ENCODE results near the gene CPNE7.
A peak's percentile ranks its signal among the peaks of the same experiment; 100 is the strongest.

CPNE7 gene

GRCh38 chr16:89550421-89551007 is 25.0 kb upstream of the CPNE7 start:
- Histone ChIP-seq H3K27me3 (ENCODE audit: control insufficient read depth, insufficient read depth, low read length) (no peaks in the 10 kb centered on the region), H3K4me3 (ENCODE audit: low read depth, low read length) (no peak overlapping the region), H3K27ac (ENCODE audit: low read depth, low read length) (no peak overlapping the region), H3K36me3 (ENCODE audit: control insufficient read depth, insufficient read depth, low read length) (peaks cover 96% of the 10 kb centered on the region), H3K9ac (ENCODE audit: low read length) (no peak overlapping the region), H3K9me3 (ENCODE audit: control insufficient read depth, insufficient read depth, low read depth, low read length) (no peaks in the 10 kb centered on the region), H3K4me1 (ENCODE audit: control insufficient read depth, insufficient read depth, low read length) (no peaks in the 10 kb centered on the region)

DNA sequence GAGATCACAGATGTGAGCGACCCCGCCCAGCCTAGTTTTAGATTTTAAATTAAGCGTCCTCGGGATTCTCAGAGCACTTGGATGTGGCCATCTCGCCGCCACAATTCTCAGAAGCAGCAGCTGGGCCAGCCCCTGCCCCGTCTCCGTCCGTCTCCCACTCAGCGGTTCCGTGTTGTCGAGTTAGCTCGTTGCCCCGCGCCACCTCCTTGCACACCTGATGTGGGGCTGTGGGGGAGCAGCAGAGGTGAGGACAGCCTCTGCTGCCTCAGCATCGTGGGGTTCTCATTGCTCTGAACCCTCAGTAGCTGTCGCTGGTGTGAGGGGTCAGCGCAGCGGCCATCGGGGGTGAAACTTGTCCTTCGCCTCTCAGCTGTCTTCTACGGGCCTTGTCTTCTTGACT is 23.2 kb upstream of the CPNE7 start:
- Histone ChIP-seq H3K4me3 (ENCODE audit: low read depth, low read length) (no peak overlapping the region), H3K4me1 (ENCODE audit: control insufficient read depth, insufficient read depth, low read length) (no peaks in the 10 kb centered on the region), H3K9me3 (ENCODE audit: control insufficient read depth, insufficient read depth, low read depth, low read length) (no peaks in the 10 kb centered on the region), H3K36me3 (ENCODE audit: control insufficient read depth, insufficient read depth, low read length) (peaks cover 96% of the 10 kb centered on the region), H3K9ac (ENCODE audit: low read length) (no peak overlapping the region), H3K27ac (ENCODE audit: low read depth, low read length) (no peak overlapping the region), H3K27me3 (ENCODE audit: control insufficient read depth, insufficient read depth, low read length) (no peaks in the 10 kb centered on the region)

DNA sequence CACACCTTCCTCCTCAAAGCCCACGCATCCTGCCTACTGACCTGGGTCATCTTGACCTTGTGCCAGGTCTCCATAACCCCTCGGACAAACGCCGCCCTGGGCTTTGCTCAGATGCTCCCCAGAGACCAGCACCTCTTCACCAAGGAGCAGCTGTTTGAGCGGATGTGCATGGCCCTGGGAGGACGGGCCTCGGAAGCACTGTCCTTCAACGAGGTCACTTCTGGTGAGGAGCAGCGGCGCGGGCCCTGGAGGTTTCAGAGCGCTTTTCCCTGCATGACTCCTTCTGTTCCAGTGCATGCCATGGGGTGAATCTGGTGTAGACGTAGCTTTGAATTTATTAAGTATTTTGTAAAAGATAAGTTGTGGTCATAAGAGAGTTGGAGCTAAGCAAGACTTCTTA is 22.6 kb upstream of the CPNE7 start:
- Histone ChIP-seq H3K36me3 (ENCODE audit: control insufficient read depth, insufficient read depth, low read length) (peaks cover 96% of the 10 kb centered on the region), H3K9me3 (ENCODE audit: control insufficient read depth, insufficient read depth, low read depth, low read length) (no peaks in the 10 kb centered on the region), H3K4me1 (ENCODE audit: control insufficient read depth, insufficient read depth, low read length) (no peaks in the 10 kb centered on the region), H3K9ac (ENCODE audit: low read length) (no peak overlapping the region), H3K27ac (ENCODE audit: low read depth, low read length) (no peak overlapping the region), H3K4me3 (ENCODE audit: low read depth, low read length) (no peak overlapping the region), H3K27me3 (ENCODE audit: control insufficient read depth, insufficient read depth, low read length) (no peaks in the 10 kb centered on the region)

DNA sequence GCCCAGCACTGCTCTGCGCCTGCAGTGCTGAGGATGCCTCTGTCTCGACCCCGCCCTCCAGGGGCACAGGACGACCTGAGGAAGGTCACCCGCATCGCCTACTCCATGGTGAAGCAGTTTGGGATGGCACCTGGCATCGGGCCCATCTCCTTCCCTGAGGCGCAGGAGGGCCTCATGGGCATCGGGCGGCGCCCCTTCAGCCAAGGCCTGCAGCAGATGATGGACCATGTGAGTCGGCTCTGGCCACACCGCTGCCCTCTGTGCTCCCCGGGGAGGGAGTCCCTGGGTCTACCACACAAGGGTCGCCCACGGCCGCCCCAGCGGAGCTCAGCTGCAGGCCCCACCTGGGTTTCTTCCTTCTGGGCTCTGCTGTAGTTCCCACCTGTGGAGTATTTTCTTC is 21.8 kb upstream of the CPNE7 start:
- H3K36me3 ChIP-seq (ENCODE audit: control insufficient read depth, insufficient read depth, low read length), result peaks cover 88% of the 10 kb centered on the region

GRCh38 chr16:89554343-89554742 is 21.2 kb upstream of the CPNE7 start:
- no peak overlapping the region for H3K4me3 ChIP-seq (ENCODE audit: low read depth, low read length)
- H3K36me3 ChIP-seq (ENCODE audit: control insufficient read depth, insufficient read depth, low read length), result peaks cover 82% of the 10 kb centered on the region
- H3K4me1 ChIP-seq (ENCODE audit: control insufficient read depth, insufficient read depth, low read length), result no peaks in the 10 kb centered on the region
- no peaks in the 10 kb centered on the region for H3K9me3 ChIP-seq (ENCODE audit: control insufficient read depth, insufficient read depth, low read depth, low read length)
- H3K27me3 ChIP-seq (ENCODE audit: control insufficient read depth, insufficient read depth, low read length), result no peaks in the 10 kb centered on the region
- H3K27ac ChIP-seq (ENCODE audit: low read depth, low read length), result no peak overlapping the region
- H3K9ac ChIP-seq (ENCODE audit: low read length), result no peak overlapping the region

More for the DNA sequence above, 21.8 kb upstream of the CPNE7 start:
- no peaks in the 10 kb centered on the region for H3K9me3 ChIP-seq (ENCODE audit: control insufficient read depth, insufficient read depth, low read depth, low read length)
- no peak overlapping the region for H3K4me3 ChIP-seq (ENCODE audit: low read depth, low read length)
- no peak overlapping the region for H3K9ac ChIP-seq (ENCODE audit: low read length)
- H3K27ac ChIP-seq (ENCODE audit: low read depth, low read length), result no peak overlapping the region
- H3K27me3 ChIP-seq (ENCODE audit: control insufficient read depth, insufficient read depth, low read length), result no peaks in the 10 kb centered on the region
- no peaks in the 10 kb centered on the region for H3K4me1 ChIP-seq (ENCODE audit: control insufficient read depth, insufficient read depth, low read length)

- Histone ChIP-seq H3K4me1 (ENCODE audit: control insufficient read depth, insufficient read depth, low read length) (no peaks in the 10 kb centered on the region), H3K4me3 (ENCODE audit: low read depth, low read length) (no peak overlapping the region), H3K27ac (ENCODE audit: low read depth, low read length) (no peak overlapping the region), H3K27me3 (ENCODE audit: control insufficient read depth, insufficient read depth, low read length) (no peaks in the 10 kb centered on the region), H3K9me3 (ENCODE audit: control insufficient read depth, insufficient read depth, low read depth, low read length) (no peaks in the 10 kb centered on the region), H3K9ac (ENCODE audit: low read length) (no peak overlapping the region), H3K36me3 (ENCODE audit: control insufficient read depth, insufficient read depth, low read length) (peaks cover 73% of the 10 kb centered on the region)
Observed at GRCh38 chr16:89555265-89555664, 20.3 kb upstream of the CPNE7 start.

DNA sequence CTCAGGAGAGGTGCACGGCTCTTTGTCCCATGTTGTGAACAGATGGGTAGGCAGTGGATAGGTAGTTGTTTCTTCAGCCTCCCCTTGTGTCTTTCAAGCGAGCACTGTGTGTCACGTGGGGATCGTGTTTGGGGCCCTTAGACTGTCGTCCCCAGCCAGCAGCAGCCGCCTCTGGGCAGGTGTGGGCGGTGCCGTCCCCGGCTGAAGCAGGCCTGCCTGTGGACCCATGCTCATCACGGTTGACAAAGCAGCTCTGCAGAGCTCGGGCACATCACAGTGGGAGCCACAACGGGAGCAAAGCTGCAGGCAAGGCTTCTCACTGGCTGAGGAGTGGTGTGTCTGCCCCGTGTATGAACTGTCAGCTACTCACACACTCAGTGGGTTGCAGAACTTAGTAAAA is 19.8 kb upstream of the CPNE7 start:
- no peaks in the 10 kb centered on the region for H3K27me3 ChIP-seq (ENCODE audit: control insufficient read depth, insufficient read depth, low read length)
- H3K4me1 ChIP-seq (ENCODE audit: control insufficient read depth, insufficient read depth, low read length), result no peaks in the 10 kb centered on the region
- no peaks in the 10 kb centered on the region for H3K9me3 ChIP-seq (ENCODE audit: control insufficient read depth, insufficient read depth, low read depth, low read length)
- no peak overlapping the region for H3K4me3 ChIP-seq (ENCODE audit: low read depth, low read length)
- no peak overlapping the region for H3K9ac ChIP-seq (ENCODE audit: low read length)
- peaks cover 68% of the 10 kb centered on the region for H3K36me3 ChIP-seq (ENCODE audit: control insufficient read depth, insufficient read depth, low read length)
- H3K27ac ChIP-seq (ENCODE audit: low read depth, low read length), result no peak overlapping the region

GRCh38 chr16:89556750-89557689 is 18.5 kb upstream of the CPNE7 start:
- Histone ChIP-seq H3K27me3 (ENCODE audit: control insufficient read depth, insufficient read depth, low read length) (no peaks in the 10 kb centered on the region), H3K9ac (ENCODE audit: low read length) (no peak overlapping the region), H3K36me3 (ENCODE audit: control insufficient read depth, insufficient read depth, low read length) (peaks cover 68% of the 10 kb centered on the region), H3K4me1 (ENCODE audit: control insufficient read depth, insufficient read depth, low read length) (peaks cover 4% of the 10 kb centered on the region), H3K9me3 (ENCODE audit: control insufficient read depth, insufficient read depth, low read depth, low read length) (no peaks in the 10 kb centered on the region), H3K27ac (ENCODE audit: low read depth, low read length) (0 out of 2 replicates have a peak overlapping the region, but pooled peaks have one; percentile 2), H3K4me3 (ENCODE audit: low read depth, low read length) (no peak overlapping the region)

GRCh38 chr16:89557690-89558490 is 17.7 kb upstream of the CPNE7 start:
- no peaks in the 10 kb centered on the region for H3K9me3 ChIP-seq (ENCODE audit: control insufficient read depth, insufficient read depth, low read depth, low read length)
- H3K9ac ChIP-seq (ENCODE audit: low read length), result no peak overlapping the region
- peaks cover 68% of the 10 kb centered on the region for H3K36me3 ChIP-seq (ENCODE audit: control insufficient read depth, insufficient read depth, low read length)
- H3K27me3 ChIP-seq (ENCODE audit: control insufficient read depth, insufficient read depth, low read length), result no peaks in the 10 kb centered on the region
- no peak overlapping the region for H3K27ac ChIP-seq (ENCODE audit: low read depth, low read length)
- H3K4me3 ChIP-seq (ENCODE audit: low read depth, low read length), result no peak overlapping the region
- peaks cover 10% of the 10 kb centered on the region for H3K4me1 ChIP-seq (ENCODE audit: control insufficient read depth, insufficient read depth, low read length)

- H3K27ac ChIP-seq (ENCODE audit: low read depth, low read length), result peak within 1 kb of the TSS; percentile 95
- H3K4me1 ChIP-seq (ENCODE audit: control insufficient read depth, insufficient read depth, low read length), result peaks cover 35% of the 10 kb centered on the region
- peak within 1 kb of the TSS; percentile 88 for H3K4me3 ChIP-seq (ENCODE audit: low read depth, low read length)
- H3K36me3 ChIP-seq (ENCODE audit: control insufficient read depth, insufficient read depth, low read length), result peaks cover 62% of the 10 kb centered on the region
- no peaks in the 10 kb centered on the region for H3K9me3 ChIP-seq (ENCODE audit: control insufficient read depth, insufficient read depth, low read depth, low read length)
- H3K9ac ChIP-seq (ENCODE audit: low read length), result peak within 1 kb of the TSS; percentile 97
- no peaks in the 10 kb centered on the region for H3K27me3 ChIP-seq (ENCODE audit: control insufficient read depth, insufficient read depth, low read length)
Observed at GRCh38 chr16:89560378-89561141, 15.0 kb upstream of the CPNE7 start, which contains the start of gene RPL13. TSS of gene RPL13 (plus strand) at chr16:89560682. CDS start at chr16:89560960, 278 bp downstream.

Data from HUES6 (cell line).